GM13977 (cell line): ENCODE data around the gene BCAT1.
"Not testable (repeated sequence)": the region's sequence is repeated elsewhere in the genome, so short reads cannot be mapped to it uniquely, and the experiment has no call there.

Experiments
- DNase-seq: peaks from one replicate; pipeline ENCODE4 v3.0.0; 2012; ENCODE audit warnings: low spot score
- CTCF ChIP-seq: IDR thresholded peaks from 2 replicates; pipeline ENCODE4 v1.5.1; 2012; ENCODE audit warnings: mild to moderate bottlenecking, control low read depth; ENCODE audit not compliant: insufficient read depth; ENCODE audit errors: extremely low read depth, missing control alignments
- in situ Hi-C: fragments of 300-500 bp; cut with MboI; formaldehyde crosslinking; loops from one replicate; pipeline ENCODE4 v1.12.0; 2022; ENCODE audit warnings: low sequenced_read_pairs, low pct_unique_long_range_greater_than_20kb, mixed read lengths, inconsistent platforms; ENCODE audit not compliant: unreplicated experiment

BCAT1 gene

GRCh38 chr12:24943947-24944600 is 4.8 kb downstream of the BCAT1 start:
- no peak for DNase-seq
- TF ChIP-seq CTCF = no peak
- in situ Hi-C loops = no loop called here

GRCh38 chr12:24940157-24940556 is 8.7 kb downstream of the BCAT1 start:
- no peak for DNase-seq
- in situ Hi-C loops = no loop called here
- TF ChIP-seq CTCF = no peak

GRCh38 chr12:24939551-24939950 is 9.3 kb downstream of the BCAT1 start:
- DNase-seq, in situ Hi-C loops: not testable (repeated sequence)

- no peak for DNase-seq
- in situ Hi-C loops = no loop called here
- TF ChIP-seq CTCF = no peak
Observed at GRCh38 chr12:24938341-24938740, 10.6 kb downstream of the BCAT1 start.

GRCh38 chr12:24937553-24938244 is 11.2 kb downstream of the BCAT1 start:
- DNase-seq = no peak
- TF ChIP-seq CTCF = no peak
- in situ Hi-C loops = no loop called here

DNA sequence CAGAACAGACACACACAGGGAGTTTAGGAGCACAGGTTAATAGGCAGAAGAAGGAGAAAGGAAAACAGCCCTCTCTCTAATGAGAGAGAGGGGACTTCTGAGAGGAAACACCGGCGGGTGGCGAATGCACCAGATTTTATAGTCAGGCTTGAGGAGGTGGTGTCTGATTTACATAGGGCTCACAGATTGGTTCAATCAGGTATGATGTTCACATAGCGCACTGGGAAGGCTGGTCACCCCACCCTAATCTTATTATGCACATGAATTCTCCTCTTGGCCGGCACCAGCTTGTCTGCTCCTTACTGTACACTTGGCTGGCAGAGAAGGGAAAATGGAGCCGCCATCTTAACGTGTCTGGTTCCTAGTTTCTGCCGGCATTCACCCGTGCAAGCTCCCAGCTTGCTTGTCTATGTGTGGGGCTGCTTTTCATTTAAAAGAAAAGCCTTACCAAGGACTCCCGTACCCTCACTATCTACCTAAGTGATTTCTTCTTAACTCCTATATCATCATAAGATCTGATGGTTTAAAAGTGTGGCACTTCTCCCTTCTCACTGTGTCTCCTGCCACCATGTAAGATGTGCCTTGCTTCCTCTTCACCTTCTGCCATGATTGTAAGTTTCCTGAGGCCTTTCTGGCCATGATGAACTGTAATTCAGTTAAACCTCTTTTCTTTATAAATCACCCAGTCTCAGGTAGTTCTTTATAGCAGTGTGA is 15.1 kb downstream of the BCAT1 start:
- in situ Hi-C loops = no loop called here
- TF ChIP-seq CTCF = no peak
- DNase-seq = no peak
